ENCODE measurements around the gene CLIP2.

- TF ChIP-seq GLI2 (tag by site-specific recombination; IDR thresholded peaks at IDR 0.05; ENCODE audit: borderline replicate concordance, low read depth) (no peak), ZNF48 (tag by site-specific recombination; IDR thresholded peaks at IDR 0.05) (no peak), CTCF (tag by site-specific recombination; IDR thresholded peaks at IDR 0.05) (no peak), ZNF138 (tag by site-specific recombination; IDR thresholded peaks at IDR 0.05; ENCODE audit: borderline replicate concordance) (no peak), ZBTB7A (tag by site-specific recombination; IDR thresholded peaks at IDR 0.05; ENCODE audit: low read depth) (no peak), OSR2 (tag by site-specific recombination; IDR thresholded peaks at IDR 0.05) (no peak), ZBTB21 (tag by site-specific recombination; IDR thresholded peaks at IDR 0.05) (no peak)
Measured at GRCh38 chr7:74405899-74406512, 116.8 kb downstream of the CLIP2 start.

All from HEK293 (cell line).